Frontal cortex (tissue), 4 donors: ENCODE results near the gene MYLK. TPM values are rescaled to one million over a fixed set of nuclear protein-coding genes. Genes with fewer than 3 reads are reported as not detected.
A peak's percentile ranks its signal among the peaks of the same experiment; 100 is the strongest.
"Not testable (repeated sequence)": the region's sequence is repeated elsewhere in the genome, so short reads cannot be mapped to it uniquely, and the experiment has no call there.

Source experiments
- DNase-seq, 2 donors: peaks; one replicate each; pipeline ENCODE4 v3.0.0; 2012; ENCODE audit warnings: low spot score in 2 of 2
- FAIRE-seq: peaks from 2 replicates; lab custom pipeline; 2012; peaks lifted over from hg19 to GRCh38; lab: Jason Lieb, UNC
- total RNA-seq: library from RNA; depleted of rRNA; stranded (reverse); fragments of >200 nt; gene quantifications from one replicate; pipeline ENCODE4 v1.2.3, GENCODE V29; 2014
- donor health status: control.
- donor health status: control.
- donor health status: control.

Gene MYLK
- total RNA-seq, 1 donor from 2014 or later = 6.1 TPM

DNA sequence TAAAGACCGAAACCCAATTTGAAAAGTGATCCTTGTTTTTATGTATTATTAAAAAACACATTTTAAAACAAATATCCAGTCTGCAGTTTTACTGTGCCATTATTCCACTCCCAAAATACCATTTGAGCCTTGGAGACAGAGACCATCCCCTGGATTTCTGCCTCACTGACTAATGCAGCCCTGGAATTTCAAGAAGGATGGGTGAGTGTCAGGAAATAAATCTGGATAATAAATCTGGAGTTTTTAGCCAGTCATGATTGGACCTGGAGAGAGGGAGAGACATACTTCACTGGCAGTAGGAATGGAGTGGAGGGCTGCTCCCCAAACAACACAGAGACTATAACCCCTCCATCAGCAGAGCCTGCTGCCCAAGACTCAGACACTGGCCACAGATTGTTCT lies 123.3 kb downstream of the MYLK start:
- FAIRE-seq (no peak), DNase-seq (no peak)

DNA sequence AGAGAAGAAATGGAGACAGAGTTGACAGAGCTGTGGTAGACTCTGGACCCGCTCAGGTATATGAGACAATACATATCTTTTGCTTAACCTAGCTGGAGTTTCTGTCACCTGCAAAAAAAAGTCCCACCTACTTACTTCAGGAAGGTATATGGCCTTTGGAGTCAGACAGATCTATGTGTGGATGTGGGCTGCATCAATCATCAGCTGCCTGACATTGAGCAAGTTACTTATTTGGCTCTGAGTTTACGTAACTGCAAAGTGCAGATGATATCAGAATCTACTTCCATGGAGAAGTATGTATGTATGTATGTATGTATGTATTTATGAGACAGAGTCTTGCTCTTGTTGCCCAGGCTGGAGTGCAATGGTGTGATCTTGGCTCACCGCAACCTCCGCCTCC lies 124.3 kb downstream of the MYLK start:
- FAIRE-seq (no peak), DNase-seq (no peak)

DNA sequence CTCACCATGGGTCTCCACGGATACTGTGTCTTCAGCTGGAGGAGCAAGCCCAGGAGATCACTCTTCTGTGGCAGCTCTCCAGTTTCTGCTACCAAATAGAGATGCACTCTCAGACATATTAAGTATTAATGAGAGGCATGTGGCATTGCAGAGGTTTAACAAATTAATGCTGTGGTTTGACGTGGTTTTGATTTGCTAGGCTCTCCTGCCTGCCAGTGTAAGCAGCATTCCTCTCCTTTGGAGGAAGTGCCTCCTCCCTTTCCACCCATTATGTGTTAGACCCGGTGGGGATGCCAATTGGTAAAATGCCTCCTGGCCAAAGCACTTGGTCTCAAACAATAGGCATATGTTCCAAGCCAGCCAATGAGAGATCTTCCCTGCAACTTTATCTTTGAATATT lies 124.8 kb downstream of the MYLK start:
- DNase-seq = no peak
- FAIRE-seq = no peak

DNA sequence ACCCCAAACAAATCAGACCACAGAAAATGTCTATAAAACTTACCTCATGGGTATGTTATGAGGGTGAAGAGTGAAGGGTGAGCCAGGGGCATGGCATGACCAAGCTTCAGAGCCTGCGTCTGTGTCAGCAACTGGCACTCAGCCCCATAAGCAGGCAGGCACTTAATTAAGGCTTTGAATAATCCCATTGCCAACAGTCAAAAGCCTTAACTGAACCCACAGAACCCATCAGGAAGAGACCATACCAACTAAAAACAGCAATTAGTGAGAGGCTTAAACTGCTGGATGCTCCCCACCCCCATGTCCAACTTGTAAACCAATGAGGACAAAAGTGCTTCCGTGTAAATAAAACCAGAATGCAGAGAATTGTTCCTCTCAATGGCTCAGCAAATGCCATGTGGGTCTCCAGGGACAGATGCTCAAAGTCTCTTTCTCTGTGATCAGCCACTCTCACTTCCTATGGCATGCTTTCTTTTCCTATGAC lies 126.0 kb downstream of the MYLK start:
- no peak for FAIRE-seq
- DNase-seq = no peak

DNA sequence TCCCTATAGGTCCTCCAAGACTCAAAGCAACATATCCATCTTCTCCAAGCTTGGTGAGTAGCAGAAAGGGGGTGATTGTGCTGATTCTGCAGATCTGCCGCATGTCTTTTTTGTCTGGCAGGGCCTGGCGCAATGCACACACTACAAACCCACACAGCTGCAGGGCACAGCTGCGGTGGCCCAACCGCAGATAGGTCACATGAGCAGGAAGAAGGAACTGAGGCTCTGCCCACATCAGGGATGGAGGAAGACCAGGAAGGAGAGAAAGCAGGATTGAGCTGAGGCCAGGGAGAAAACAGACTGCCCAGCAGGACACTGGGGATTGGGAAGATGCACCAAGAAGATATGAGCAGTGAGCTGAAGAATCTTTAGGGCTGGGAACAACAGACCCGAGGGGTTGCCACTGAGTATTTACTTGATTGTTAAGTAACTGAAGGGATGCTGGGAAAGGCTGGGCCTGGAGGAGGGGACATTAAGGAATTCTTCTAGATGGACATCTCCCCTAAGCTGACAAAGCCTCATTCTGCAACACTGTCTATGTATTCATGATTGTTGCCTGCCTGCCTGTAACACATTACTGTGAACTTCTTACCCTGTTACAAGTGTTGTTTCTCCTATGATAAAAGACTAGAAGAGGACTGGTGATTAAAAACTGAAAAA lies 126.7 kb downstream of the MYLK start:
- FAIRE-seq (no peak), DNase-seq (peak in 1 of 2 donors; percentile 17)

DNA sequence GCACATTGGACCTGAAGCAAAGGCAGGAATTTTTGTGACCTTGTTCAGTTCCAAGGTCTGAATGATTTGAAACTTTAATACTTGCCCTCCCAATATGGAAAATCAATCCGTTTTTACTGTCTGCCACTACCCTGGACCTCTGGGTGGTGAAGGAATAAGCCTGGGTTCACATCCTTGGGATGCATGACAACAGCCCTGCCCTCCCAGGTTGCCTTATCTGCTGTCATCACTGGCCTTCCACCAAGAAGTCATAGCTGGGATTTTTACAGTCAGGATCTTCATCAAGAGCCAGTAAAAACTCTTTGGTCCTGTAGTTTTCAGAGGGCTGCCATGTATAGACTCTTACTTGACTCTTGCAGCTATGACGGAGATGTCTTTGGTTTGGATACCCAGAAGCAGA lies 128.6 kb downstream of the MYLK start:
- FAIRE-seq (no peak), DNase-seq (no peak)

DNA sequence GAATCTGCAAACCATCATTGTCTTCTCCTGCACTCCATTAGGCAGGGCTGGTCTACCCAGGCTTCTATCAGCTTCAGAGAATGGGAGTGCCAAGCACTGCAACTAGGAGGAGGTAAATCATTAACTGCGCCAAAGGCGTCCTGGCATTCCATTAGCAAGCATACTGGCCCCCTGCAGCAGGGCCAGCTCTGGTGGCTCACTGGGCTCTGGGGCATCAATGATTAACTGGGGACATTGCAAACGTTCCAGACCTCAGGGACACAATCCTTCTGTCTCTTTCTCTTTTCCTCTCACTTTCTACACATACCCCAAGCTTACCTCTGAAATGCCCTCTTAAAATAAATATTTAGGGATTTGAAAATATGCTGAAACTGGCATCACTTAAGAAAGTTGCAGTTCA lies 129.0 kb downstream of the MYLK start:
- FAIRE-seq (no peak), DNase-seq (no peak)

DNA sequence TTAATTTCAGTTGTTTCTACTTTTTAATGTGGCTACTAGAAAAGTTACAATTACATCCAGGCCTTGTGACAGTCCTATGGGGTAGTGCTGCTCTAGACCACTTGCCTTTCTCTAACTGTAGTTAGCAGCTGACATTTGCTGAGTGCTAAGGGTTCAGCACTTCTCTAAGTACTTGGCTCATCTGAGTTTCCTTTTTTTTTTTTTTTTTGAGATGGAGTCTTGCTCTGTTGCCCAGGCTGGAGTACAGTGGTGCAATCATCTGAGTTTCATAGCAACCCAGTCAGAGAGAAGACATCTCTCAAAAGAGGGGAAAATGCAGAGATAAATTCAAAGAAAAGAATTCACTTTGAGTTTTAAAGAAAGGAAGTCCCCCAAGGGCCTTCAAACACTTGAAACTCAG lies 130.8 kb downstream of the MYLK start:
- FAIRE-seq (no peak), DNase-seq (no peak)

DNA sequence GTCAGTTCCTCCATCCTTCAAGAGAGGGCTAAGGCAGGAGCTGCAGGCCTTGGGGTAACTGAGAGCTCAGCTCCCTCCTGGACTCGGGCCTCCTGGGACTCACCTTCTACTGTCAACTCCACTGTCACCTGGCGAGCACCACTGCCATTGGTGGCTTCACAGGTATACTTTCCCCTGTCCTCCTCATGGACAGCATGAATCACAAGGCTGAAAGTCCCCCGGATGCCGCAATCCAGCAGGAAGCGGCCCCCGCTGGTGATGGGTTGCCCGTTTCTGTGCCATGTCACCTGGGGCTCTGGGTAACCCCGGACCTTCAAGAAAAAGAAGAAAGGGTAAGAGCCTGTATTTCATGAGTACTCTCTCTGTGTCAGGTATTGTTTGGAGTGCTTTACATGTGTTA lies 131.9 kb downstream of the MYLK start:
- DNase-seq (no peak), FAIRE-seq (no peak)

DNA sequence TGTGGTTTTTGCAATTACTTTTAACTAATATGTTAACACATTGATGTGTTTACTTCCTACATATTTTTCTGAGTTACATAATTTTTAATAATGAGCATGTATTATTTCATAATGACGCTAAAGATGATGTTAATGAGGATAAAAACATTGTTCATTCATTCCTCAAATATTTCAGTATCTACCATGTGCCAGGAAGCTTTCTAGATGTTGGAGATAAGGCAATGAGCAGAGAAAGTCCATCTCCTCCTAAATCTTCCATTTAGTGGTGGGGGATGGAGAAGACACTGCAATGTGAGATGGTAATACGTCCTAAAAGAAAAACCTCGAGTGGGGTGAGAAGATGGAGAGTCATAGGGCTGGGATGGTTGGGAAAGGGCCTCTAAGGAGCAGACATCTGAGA lies 132.7 kb downstream of the MYLK start:
- FAIRE-seq = no peak

DNA sequence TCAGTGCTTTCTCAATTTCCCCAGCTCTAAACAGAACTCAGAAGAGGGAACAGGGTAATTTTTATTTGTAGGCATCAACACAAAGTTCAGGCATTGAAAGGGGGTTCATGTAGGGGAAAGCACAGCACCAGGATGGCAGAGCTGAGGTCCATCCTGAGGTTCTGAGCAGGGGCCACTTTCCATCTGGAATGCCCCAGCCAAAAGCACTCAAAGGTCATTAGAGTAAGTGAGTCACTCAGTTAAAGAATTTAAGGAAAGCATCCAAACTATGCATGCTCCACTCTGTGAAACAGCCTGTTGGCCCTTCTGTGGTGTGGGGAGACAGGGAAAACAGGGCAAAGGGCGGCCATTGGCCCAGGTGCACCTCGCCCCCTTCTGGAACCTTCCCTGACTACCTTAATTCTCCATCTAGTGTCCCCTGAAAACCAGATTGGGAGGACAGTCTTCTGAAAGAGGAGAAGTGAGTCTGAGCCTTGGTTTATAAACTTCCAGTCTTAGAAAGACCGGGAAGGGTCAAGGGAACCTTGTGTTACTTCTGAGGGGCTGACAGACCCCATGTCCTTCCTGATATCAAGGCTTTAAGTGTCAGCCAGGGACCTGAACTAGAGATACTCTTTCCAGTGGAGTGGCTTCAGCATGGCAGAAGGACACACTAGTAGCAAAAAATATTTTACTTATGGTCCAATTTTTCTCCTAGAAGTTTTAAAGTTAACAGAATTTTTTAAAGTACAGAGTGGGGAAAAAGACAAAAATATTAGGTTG lies 133.3 kb downstream of the MYLK start:
- FAIRE-seq (no peak), DNase-seq (no peak)

More for the DNA sequence above, 132.7 kb downstream of the MYLK start:
- no peak for DNase-seq

DNA sequence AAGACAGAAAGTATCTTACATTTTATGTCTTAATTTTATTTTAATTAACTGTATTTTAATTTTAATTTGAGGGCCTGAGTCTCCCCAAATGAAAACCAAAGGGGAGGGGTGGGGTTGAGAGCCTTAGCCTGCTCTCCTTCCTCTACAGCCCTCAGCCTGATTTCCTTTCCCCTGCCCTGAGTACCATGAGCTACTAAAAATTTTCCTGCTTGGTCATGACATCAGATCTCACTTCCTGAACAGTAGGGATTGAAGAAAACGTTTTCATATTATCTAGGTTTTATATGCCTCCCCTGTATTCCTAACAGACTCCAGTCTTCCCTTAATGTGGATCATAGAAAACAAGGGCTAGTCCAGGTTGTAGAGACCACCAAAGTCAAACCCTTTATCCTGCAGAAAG lies 133.9 kb downstream of the MYLK start:
- no peak for FAIRE-seq
- DNase-seq = no peak

DNA sequence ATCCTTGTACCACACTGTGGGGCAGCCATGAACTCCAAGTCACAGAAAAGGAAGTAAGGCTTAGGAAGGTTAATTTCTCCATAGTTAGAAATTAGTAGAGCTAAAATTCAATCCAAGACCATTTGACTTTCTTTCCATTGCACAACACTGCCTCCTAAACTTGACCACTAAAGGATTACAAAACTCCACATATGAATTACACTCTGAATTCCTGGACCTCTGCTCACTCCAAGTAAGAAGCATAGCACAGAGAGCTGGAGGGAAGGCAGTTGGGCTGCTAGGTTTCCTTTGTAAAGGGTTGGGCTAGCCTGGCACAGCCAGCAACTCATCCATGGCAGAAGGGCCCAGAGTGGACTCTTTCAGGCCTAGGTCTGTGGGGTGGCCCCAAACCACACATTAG lies 134.4 kb downstream of the MYLK start:
- DNase-seq = no peak
- no peak for FAIRE-seq

DNA sequence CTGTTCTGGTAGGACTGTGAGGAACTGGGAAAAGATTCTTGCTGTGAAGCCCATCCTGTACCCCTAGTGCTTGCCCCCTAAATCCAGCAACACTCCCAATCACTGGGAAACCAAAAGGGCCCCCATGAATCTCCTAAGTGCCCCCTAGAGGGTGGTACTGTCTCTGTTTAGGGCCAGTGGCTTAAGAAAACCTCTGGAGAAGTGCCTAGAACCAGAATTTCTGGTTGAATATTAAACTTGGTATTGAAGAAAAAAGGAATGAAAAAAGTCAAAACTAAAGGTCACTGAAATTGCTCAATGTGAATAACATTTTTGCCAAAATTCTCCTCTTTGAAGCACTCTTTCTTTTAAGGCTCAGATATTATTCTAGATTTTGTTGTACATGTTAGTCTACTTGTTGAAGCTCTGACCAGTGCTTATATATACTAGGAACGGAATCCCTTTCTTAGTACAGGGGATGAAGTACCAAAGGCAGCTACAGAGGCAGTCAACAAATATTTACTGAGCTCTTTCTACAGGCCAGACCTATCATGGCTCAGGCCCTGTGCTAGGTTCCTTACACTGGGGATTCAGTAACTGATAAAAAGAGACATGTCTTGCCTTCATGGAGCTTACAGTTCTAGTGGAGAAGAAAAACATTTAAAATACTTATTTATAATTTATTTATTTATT lies 138.8 kb downstream of the MYLK start:
- FAIRE-seq (no peak), DNase-seq (no peak)

DNA sequence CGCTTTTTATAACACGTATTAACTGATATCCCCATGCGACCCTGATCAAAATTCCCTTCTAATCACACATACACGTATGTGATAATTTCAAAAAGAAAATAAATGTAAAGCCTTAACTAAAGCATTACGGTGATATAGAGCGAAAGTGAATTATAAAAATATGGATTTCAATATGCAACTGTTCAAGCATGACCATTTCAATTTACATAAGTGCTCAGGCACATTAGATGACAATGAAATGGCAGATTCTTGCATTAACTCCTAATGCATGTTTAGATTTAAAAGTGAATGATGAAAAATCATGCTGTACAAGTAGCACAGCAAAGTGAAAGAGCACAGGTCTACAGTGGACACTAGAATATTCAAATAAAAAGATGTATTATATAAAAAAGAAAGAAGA lies 140.1 kb downstream of the MYLK start:
- DNase-seq = no peak
- FAIRE-seq = no peak

DNA sequence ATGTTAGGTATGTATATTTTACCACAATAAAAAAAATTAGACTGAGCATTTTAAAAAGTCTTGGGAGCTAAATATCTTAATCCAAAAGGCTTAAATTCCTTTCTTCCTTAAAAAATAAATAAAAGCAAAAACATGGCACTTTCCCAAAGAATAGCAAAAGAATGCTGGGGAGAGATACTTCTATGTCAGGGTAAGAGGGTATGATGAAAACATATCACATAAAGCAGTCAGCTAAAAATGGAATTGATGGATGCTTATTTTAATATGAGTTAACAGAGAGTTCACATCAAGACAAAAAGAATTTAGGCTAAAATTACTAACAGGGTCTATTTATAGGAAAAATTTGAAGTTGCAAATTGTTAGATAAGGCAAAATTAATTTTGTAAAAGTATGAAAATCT lies 141.0 kb downstream of the MYLK start:
- DNase-seq (no peak), FAIRE-seq (no peak)

DNA sequence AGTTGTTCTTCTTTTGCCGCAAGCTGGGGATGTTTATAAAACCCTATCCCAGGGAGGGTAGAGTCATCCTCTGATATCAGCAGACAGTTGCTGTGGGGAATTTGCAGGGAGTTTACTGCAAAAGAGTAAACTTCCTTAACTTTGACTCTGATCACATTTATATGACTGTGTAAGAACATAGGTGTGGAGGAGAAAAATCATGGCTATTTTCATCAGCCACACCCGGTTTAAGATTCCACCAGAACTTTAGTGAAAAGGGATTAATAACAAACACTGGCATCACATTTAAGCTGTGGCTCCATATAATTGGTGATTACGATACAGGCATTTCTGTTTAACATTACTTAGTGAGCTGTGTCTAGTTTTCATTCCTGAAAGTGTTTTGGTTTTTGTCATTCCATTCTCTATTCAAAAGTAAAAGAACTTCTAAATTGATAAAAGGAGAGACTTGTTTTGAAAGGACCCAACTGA lies 143.1 kb downstream of the MYLK start:
- FAIRE-seq (no peak), DNase-seq (no peak)

DNA sequence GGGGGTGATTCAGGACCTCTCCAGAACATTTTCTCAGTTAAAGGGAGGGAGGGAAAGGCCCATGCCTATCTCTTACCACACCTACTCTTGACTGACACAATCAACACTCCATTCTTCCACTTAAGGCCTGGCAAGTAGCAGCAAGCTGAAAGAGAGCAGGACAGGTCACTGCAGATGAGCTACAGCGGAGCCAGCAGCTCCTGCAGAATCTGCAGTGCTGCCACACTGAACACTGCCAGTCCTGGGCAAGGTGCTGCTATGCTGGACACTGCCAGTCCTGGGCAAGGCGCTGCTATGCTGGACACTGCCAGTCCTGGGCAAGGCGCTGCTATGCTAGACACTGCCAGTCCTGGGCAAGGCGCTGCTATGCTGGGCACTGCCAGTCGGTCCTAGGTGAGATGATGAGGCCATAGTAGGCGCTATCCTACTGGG lies 143.7 kb downstream of the MYLK start:
- no peak for DNase-seq
- no peak for FAIRE-seq

DNA sequence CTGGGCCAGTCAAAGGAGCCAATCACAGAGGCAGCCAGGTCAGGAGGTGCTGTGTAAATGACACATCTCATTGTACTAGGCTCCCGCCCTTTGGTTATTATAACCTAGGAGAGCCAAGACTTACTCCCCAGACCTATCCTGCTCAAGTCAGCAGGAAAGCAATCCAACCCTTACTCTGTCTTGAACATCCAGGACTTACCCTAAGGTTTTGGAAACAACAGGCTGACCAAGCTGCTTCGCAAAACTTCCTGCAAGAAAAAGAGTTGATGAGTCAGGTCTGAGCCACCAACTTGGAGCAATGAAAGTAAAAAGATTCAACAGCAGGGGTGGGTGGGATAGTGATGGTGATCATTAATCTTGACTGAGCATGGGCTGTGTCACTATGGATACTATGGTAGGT lies 144.4 kb downstream of the MYLK start:
- DNase-seq = no peak
- FAIRE-seq = no peak

DNA sequence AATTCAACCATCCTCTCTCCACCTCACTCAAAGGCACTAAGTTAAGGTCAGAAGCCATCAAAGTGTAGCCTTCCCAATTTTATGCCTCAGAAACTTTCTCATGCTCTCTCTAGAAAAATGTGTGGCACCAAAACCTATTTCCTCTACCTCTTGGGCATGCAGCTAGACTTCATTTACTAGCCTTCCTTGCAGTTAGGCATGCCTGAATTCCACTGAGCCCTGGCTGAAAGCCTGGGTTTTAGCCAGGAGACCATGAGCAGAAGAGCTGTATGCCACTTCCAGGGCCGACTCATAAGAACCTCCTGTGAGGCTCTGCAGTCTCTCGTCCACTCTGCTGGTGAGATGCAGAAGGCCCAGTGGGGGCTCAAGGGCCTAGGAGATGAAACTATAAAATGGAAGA lies 145.0 kb downstream of the MYLK start:
- no peak for FAIRE-seq
- no peak for DNase-seq

DNA sequence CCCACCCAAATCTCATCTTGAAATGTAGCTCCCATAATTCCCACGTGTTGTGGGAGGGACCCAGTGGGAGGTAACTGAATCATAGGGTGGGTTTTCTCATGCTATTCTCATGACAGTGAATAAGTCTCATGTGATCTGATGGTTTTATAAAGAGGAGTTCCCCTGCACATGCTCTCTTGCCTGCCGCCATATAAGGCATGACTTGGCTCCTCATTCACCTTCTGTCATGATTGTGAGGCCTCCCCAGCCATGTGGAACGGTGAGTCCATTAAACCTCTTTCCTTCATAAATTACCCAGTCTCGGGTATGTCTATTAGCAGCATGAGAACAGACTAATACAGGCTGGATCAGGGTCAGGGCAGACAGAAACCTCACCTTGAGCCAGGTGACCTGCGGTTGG lies 145.6 kb downstream of the MYLK start:
- DNase-seq, FAIRE-seq: not testable (repeated sequence)
